Epithelial cell of proximal tubule (primary cell): ENCODE results near the gene AFAP1. TPM values are rescaled to one million over a fixed set of nuclear protein-coding genes. Genes with fewer than 3 reads are reported as not detected.

Experiments
- DNase-seq: peaks from one replicate; pipeline ENCODE4 v3.0.0-alpha.2; 2011; ENCODE audit warnings: low read depth
- H3K4me3 ChIP-seq: 2 replicates; pipeline ENCODE4 v1.5.1; 2011; ENCODE audit warnings: low read depth, mild to moderate bottlenecking, low read length
- total RNA-seq: library from RNA; depleted of rRNA; stranded (reverse); fragments of >200 nt; gene quantifications from 2 replicates; pipeline ENCODE4 v1.2.3, GENCODE V29; 2015
- TF ChIP-seq, protein P1 (sequence below): conservative IDR thresholded peaks from 2 replicates; pipeline ENCODE4 v1.5.1; 2012; ENCODE audit warnings: low read depth, mild to moderate bottlenecking, low read length

AFAP1 gene
- total RNA-seq, 1 donor from 2014 or later: 26.2 TPM

DNA sequence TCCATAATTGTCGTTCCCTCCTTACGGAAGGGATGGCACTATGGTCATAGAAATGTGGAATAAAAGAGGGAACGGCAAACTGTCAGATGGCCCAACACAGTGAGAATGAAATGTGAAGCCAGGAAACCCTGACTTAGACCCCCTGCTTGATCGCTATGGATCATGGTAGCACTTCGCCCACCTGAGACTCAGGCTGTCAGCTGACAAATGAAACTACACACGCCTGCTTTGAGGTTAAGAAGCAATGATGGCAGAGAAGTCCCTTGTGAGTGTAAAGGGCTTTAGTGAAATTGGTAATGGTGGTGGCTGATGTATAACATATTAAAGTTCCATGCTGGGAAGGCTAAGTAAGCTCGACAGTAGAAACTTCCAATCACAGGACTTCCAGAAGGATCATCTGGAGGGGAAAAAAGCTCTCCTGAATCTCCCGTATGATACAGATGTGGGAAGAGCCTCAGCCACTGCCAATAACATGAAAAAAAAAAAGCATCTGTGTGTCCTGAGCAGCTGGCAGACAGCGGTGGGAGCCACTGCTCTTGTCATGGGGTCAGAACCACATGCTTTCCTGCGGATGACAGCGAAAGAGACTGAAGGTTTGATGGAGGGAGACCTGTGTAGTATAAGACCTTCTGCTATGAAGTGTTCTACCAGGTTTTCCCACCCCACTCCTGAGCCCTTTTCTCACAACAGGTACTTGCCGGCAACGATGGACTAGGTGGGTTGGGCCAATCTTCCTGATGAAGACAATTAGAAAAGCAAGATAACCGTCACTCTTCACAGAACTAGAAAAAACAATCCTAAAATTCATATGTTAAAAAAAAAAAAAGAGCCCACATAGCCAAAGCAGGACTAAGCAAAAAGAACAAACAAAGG is 107.6 kb downstream of the AFAP1 start:
- no peak overlapping the region for H3K4me3 ChIP-seq
- TF ChIP-seq, protein P1, sequence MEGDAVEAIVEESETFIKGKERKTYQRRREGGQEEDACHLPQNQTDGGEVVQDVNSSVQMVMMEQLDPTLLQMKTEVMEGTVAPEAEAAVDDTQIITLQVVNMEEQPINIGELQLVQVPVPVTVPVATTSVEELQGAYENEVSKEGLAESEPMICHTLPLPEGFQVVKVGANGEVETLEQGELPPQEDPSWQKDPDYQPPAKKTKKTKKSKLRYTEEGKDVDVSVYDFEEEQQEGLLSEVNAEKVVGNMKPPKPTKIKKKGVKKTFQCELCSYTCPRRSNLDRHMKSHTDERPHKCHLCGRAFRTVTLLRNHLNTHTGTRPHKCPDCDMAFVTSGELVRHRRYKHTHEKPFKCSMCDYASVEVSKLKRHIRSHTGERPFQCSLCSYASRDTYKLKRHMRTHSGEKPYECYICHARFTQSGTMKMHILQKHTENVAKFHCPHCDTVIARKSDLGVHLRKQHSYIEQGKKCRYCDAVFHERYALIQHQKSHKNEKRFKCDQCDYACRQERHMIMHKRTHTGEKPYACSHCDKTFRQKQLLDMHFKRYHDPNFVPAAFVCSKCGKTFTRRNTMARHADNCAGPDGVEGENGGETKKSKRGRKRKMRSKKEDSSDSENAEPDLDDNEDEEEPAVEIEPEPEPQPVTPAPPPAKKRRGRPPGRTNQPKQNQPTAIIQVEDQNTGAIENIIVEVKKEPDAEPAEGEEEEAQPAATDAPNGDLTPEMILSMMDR: no peak
- no peak for DNase-seq

GRCh38 chr4:7831330-7831729 is 108.3 kb downstream of the AFAP1 start:
- DNase-seq: no peak
- no peak overlapping the region for H3K4me3 ChIP-seq
- TF ChIP-seq, protein P1: no peak

DNA sequence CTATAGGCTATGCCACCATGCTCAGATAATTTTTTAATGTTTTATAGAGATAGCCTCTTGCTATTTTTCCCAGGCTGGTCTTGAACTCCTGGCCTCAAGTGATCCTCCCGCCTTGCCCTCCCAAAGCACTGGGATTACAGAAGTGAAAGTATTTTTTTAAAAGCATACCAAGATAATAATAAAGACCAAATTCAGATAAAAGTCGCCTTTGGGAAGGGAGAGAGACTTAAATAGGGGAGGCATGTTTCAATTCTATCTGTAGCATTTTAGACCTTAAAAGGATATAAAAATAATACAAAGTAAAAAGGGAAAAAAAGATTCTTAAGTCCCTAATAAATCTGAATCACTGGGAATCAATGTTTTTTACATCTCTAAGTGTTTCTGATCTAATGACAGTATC is 108.9 kb downstream of the AFAP1 start:
- no peak for DNase-seq
- H3K4me3 ChIP-seq: no peak overlapping the region
- TF ChIP-seq, protein P1: no peak

GRCh38 chr4:7829652-7830580 is 109.7 kb downstream of the AFAP1 start:
- DNase-seq: no peak
- H3K4me3 ChIP-seq: no peak overlapping the region
- TF ChIP-seq, protein P1: no peak

- DNase-seq: no peak
- H3K4me3 ChIP-seq: no peak overlapping the region
- TF ChIP-seq, protein P1: no peak
Measured at GRCh38 chr4:7828793-7829301, 110.8 kb downstream of the AFAP1 start.

GRCh38 chr4:7828011-7828720 is 111.5 kb downstream of the AFAP1 start:
- TF ChIP-seq, protein P1: no peak
- no peak overlapping the region for H3K4me3 ChIP-seq
- no peak for DNase-seq
